ENCODE measurements around the gene SERPINA9.

GRCh38 chr14:94517641-94518257 lies 41.8 kb upstream of the SERPINA9 start:
- TF ChIP-seq CTCF (IDR thresholded peaks at IDR 0.05) (no peak), POLR2A (IDR thresholded peaks at IDR 0.05) (no peak), POLR2AphosphoS5 (IDR thresholded peaks at IDR 0.05) (no peak)
